Activated CD8-positive, alpha-beta memory T cell treated with anti-CD3 and anti-CD28 coated beads, Interleukin-2, amount 50 U/mL, for 4 hours (primary cell): ENCODE measurements around the gene MRM3.
"Not testable (repeated sequence)": the region's sequence is repeated elsewhere in the genome, so short reads cannot be mapped to it uniquely, and the experiment has no call there.

Source experiments
- DNase-seq: peaks from one replicate; pipeline ENCODE4 v3.0.0-alpha.2; 2020

MRM3 gene

GRCh38 chr17:797236-797840 is 15.2 kb downstream of the MRM3 start:
- DNase-seq, result no peak

DNA sequence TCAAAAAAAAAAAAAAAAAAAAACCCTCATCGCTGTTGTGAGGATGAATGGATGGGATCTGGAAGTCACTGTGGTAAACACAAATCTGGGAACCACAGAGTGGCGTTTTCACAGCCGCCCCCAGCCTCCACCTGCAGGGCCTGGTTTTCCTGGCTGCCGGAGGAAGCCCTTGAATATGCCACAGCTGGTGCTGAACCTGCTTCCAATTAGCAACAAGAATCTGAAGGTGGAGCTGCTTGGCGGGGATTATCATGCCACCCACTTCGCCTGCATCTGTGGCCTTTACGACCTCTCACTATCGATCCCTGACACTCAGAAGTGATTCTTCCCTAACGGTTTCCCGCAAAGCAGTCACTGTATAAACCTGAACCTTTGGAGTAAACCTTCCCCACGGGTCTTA is 16.1 kb downstream of the MRM3 start:
- no peak for DNase-seq

DNA sequence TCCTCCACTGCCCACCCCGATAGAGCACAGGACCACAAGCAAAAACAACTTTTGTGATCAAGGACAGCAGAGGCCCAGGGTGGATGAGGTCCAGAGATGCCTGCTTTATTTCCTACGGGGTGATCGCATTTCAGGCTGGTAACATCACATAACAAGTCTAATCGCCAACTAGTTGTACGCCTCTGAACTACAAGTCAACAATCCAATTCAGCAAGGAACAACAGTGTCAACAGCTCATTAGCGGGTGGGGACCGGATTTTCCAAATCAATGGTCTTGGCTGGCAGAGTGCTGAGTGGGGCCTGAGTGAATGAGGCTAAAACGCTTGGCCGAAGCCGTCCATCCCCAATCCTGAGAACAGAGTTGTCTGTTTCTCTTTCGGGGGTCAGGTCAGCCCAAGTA is 17.1 kb downstream of the MRM3 start:
- DNase-seq, result no peak

GRCh38 chr17:800446-801242 is 18.5 kb downstream of the MRM3 start:
- DNase-seq, result no peak

DNA sequence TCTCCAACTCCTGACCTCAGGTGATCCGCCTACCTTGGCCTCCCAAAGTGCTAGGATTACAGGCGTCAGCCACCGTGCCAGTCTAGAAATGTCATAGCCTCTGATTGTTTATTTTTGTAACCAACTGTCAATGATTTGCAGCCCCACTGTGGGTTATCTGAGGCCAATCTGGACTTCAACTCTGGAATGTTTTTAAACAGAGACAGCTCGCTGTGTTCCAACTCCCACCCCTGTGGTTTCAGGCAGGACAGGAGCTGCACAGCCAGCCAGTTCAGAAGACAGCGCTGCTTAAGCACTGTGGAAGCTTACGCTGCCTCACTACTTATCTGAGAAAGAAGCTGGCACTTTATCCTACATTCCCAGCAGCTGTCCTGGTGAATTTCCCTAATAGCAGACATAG is 19.5 kb downstream of the MRM3 start:
- DNase-seq, result no peak

DNA sequence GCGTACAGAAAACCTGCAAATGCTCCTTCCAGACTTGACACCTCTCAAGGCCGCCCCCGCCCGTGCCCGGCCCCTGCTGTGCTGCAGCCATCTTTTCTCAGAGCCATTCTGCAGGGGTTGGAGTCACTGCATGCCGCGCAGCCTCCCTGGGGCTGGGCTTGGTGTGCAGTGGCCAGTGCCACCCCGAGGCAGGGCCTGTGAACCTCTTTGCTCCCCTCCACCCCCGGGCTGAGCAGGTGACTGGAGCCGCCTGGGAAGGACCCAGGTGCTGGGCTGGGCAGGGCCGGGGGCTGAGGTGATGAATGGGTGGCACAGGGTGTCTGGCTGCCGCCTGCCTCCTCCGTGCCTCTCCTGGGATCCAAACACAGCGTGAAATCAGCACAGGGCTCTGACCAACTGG is 20.3 kb downstream of the MRM3 start:
- DNase-seq, result no peak

- no peak for DNase-seq
Measured at GRCh38 chr17:802901-803881, 21.0 kb downstream of the MRM3 start.

DNA sequence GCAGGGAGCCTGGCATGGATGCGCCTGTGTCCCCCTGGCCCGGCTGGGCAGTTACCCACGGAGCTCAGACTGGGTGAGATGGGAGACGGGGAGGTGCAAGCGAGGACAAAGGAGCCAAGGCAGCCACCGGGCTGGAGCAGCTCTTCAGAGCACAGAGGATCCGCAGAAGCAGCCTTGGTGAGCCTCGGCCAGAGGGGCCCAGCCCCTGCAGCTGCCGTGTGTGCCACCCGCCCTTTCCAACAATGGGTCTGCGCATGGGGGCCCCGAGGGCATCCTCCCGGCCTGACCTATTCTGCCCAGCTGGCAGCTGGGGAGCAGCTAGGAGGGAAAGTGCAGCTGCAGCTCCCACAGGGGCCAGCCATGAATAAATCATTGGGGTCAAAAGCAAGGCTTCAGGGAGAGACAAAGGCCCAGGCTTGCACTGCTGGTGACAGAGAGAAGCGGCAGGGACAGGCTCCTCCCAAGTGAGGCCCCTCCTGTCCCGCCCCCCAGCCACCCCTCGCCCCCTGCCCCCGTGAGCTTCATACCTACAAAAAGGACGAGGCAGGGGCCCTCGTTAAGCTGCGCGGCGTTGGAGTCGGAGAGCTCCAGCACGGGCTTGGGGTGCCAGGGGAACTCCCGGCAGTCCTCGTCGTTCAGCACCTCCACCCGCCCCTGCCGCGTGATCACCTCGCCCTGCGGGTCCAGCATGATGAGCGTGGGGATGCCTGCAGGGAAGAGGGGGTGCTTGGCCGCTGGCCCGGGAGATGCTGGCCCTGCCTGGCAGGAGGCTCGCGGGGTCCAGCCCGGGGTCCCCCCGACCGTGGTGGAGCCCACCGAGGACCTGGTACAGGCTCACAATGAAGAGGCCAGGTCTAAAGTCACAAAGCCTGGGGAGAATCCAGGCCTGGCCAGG is 22.6 kb downstream of the MRM3 start:
- no peak for DNase-seq

GRCh38 chr17:805886-806285 is 23.7 kb downstream of the MRM3 start:
- not testable (repeated sequence) for DNase-seq

DNA sequence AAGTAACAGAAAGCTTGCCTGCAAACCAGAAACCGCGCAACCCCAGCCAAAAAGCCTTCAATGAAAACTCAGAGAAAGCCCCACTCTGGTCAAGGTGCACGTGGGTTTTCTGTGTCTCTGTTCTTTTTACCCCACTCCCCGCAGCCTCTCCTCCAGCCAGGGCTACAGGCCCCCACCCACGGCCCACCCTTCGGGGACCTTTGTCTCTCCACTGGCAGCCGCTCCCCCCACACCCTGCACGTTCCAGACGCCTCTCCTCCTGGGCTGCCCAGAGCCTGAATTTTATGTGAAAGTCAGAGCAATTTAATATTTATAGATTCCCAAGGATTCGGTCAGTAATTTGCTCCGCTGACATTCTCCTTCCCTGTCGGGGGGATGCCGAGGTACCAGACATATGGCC is 24.2 kb downstream of the MRM3 start:
- no peak for DNase-seq

DNA sequence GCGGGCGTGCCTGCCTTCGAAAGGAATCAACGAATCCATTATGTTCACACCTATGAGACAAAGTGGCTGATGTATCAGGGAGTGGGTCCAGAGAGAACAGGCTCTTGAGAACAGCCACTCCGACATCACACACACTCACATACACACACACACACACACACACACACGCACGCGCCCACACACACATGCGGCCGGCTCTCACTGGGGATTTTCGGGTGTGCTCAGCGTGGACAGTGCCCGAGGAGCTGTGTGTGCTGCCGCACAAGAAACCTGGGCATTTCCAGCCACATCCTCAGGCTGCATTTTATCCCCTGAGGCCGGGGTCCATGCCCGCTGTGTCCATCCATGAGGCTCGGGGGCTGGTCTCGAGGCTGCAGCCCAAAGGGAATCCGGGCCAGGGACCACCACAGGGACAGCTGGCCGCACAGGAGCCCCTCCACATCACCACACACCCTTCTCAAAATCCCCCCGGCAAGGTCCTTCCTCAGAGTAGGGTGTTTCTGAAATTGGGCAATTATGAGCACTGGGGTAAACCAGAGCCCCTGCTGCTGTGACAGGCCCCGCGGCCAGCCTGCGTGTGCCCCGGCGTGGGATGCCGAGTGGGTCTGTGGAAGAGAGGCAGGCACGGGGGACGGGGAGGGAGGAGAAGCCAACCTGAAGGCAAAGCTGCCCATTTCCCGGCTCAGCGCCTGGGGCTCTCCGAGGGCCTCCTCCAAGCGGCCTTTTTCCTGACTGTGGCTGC is 24.8 kb downstream of the MRM3 start:
- DNase-seq, result no peak

DNA sequence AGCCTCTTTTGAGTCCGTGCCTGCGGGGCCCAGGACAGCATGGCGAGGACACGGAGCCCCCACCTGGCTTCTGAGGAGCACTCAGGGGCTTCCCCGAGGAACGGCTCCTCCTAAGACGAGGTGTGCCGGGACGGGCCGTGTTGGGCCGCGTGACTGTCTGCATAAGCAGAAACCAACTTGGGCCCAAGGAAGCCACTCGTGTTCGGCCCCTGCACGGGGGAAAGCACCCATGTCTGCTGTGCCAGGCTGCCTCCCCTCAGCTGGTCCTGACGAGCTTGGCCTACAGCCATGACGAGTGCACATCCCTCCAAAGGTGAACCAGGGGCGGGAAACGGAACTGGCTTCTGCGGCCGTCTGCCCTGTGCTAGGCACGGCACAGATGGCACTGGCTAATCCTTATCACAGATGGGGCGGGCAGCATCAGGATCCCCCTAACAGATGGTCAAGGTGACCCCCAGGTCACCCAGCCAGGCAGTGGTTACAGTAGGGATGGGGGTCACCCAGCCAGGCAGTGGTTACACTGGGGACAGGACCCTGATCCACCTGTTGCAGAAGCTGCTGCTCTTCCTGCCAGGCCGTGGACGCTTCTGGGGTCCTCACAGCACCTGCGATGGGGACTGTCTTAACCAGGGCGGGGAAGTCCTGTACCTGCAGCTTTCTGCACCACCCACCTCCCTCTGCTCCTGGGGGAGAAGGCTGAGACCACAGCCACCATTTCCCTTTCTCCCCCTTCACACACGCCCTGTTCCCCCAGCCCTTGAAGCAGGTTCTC is 25.6 kb downstream of the MRM3 start:
- DNase-seq, result no peak

DNA sequence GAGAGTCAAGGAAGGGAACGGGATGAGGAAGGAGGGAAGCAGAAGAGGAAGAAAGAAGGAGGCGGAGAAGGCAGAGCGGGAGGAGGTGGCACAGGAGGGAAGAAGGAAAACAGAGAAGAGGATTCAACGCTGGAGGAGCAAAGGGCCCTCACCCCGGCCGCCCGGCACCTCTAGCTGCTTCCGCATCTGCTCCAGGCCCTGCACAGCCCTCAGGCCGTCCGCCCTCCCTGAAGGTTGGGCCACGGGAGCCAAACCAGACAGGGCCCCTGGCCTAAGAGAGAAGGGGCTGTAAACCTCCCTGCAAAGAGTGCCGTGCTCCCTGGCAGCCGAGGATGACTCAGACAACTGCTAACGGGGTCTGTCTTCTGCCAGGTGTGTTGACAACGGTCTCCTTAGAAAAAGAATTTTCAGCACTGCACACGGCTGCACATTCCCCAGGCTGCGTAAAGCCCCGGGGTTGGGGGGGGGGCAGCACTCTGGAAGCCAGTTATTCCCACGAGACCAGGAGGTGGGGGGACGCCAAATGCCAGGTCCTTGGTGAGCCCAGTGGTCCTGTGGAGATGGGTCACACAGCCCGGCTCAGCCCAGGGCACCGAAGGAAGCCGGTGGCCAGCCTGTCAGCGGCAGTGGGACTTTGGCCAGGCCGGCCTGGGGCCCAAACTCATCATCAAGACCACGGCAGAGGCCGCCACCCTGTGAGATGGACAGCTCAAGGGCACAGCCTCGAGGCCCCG is 29.1 kb downstream of the MRM3 start:
- no peak for DNase-seq

DNA sequence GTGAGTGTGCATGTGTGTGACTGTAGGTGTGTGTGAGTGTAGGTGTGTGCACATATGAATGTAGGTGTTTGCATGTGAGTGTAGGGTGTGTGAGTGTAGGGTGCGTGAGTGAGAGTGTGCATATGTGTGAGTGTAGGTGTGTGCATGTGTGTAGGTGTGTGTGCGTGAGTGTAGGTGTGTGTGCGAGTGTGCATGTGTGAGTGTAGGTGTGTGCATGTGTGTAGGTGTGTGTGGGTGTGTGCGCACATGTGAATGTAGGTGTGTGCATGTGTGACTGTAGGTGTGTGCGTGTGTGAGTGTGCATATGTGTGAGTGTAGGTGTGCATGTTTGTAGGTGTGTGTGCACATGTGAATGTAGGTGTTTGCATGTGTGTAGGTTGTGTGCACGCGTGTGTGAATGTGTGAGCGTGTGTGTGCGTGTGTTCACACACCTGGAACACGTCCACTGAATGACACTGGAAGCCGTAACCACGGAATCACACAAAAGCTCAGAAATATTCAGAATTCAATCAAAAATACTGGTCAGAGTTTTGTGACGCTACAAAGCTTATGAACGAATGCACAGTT is 30.6 kb downstream of the MRM3 start:
- no peak for DNase-seq

- DNase-seq, result no peak
Measured at GRCh38 chr17:814371-814770, 32.2 kb downstream of the MRM3 start.

- no peak for DNase-seq
Measured at GRCh38 chr17:819251-819650, 37.1 kb downstream of the MRM3 start.

DNA sequence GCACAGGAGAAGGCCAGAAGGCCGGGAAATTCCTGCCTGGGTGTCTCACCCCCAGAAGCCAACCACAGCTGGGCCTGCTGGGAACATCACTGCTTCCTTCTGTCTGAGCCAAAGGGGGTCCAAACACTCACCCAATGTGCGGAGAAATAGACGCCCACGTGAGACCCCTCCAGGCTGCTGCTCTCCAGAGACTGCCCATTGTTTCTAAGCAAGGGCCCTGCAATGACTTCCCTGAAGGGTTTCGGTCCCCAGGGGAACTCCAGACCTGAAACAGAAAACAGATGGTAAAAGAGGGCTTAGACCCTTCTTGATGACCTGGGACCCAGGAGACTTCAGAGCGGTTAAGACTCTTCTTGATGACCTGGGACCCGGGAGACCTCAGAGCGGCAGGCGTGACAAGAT is 41.3 kb downstream of the MRM3 start:
- DNase-seq, result no peak

DNA sequence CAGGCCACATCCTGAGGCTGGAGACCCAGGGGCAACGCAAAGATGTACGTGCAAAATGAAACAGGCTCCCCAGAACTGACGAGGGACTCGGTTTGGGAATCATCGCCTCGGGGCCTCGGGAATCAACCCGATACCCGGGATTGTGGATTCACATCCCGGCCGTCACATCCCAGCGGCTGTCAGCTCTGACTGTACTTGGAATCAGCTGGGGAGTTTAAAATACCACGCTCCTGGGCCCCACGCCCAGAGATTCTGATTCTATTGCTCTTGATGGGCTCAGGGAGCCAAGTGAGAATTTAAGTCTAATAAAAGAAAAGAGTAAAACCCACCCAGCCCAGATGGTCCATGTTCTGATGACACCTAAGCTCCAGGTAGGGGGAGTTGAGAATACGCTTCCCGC is 42.2 kb downstream of the MRM3 start:
- DNase-seq, result no peak

- no peak for DNase-seq
Measured at GRCh38 chr17:825216-825615, 43.1 kb downstream of the MRM3 start.

DNA sequence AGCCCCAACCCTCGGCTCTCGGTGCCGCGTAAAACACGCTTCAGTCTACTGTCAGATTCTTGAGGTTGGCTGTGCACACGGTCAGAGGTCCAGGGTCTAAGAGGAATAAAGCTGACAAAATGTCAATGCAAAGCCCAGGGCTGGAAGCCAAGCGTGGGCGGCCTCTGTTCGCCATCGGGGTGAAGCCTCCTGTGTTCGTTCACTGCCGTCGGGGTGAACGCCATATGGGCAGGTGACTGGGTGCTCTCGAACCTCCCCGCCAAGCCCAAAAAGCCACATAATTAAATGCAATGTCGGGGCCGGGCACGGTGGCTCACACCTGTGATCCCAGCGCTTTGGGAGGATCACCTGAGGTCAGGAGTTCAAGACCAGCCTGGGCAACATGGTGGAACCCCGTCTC is 44.6 kb downstream of the MRM3 start:
- no peak for DNase-seq
